Retinal pigment epithelial cell (primary cell): ENCODE measurements around the gene AATK.
A peak's percentile ranks its signal among the peaks of the same experiment; 100 is the strongest.

Source experiments
- DNase-seq: peaks from one replicate; pipeline ENCODE4 v3.0.0-alpha.2; 2010; ENCODE audit warnings: low read depth
- H3K4me3 ChIP-seq: 2 replicates; pipeline ENCODE4 v1.5.1; 2011; ENCODE audit warnings: mild to moderate bottlenecking, low read length, control low read depth, moderate library complexity
- TF ChIP-seq, protein P1 (sequence below): conservative IDR thresholded peaks from 2 replicates; pipeline ENCODE4 v1.5.1; 2011; ENCODE audit warnings: low read depth, low read length, control low read depth, inconsistent platforms

The AATK gene

DNA sequence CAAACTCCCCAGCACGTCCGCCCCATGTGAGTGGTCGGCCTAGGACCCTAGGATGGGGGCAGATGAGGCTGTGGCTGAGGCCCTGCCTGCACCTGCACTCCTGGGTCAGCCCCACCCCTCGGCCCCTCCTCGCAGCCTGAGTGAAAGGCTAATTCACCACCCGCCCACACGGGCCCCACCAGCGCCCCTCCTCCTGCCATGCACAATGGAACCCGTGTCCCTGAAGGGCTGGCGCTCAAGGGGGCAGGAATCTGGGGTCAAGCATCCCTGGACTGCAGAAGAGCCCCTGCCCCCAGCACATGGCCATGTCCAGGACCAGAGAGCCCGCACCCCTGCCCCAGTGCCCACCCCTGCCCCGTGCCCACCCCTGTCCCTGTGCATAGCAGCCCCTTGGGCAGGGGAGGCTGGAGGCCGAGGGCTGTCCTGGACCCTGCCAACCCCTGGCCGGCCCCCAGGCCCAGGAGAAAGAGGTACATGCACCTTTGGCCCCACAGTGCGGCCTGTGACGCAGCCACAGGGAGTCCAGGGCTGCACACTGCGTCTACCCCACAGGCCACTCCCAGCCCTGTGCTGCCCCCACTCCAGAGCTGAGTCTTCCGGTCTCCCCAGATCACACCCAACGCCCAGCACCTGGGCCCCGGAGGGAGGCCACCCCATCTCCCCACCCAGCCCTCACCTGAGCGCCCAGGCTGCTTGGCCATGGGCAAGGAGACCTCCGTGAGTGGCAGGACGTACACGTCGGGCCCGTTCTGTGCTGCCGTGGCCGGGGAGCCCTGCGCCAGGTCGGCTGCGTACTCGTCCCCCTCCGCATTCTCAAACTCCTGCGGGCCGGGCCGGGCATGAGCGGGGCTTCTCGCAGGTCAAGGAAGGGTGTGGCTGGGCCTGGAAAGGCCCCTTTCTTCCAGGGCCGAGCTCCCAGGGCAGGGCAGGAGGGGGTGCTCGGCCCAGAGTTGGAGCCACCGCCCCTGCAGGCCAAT is 35.3 kb downstream of the AATK start:
- DNase-seq, result no peak
- no peak overlapping the region for H3K4me3 ChIP-seq
- TF ChIP-seq, protein P1, sequence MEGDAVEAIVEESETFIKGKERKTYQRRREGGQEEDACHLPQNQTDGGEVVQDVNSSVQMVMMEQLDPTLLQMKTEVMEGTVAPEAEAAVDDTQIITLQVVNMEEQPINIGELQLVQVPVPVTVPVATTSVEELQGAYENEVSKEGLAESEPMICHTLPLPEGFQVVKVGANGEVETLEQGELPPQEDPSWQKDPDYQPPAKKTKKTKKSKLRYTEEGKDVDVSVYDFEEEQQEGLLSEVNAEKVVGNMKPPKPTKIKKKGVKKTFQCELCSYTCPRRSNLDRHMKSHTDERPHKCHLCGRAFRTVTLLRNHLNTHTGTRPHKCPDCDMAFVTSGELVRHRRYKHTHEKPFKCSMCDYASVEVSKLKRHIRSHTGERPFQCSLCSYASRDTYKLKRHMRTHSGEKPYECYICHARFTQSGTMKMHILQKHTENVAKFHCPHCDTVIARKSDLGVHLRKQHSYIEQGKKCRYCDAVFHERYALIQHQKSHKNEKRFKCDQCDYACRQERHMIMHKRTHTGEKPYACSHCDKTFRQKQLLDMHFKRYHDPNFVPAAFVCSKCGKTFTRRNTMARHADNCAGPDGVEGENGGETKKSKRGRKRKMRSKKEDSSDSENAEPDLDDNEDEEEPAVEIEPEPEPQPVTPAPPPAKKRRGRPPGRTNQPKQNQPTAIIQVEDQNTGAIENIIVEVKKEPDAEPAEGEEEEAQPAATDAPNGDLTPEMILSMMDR, result no peak

DNA sequence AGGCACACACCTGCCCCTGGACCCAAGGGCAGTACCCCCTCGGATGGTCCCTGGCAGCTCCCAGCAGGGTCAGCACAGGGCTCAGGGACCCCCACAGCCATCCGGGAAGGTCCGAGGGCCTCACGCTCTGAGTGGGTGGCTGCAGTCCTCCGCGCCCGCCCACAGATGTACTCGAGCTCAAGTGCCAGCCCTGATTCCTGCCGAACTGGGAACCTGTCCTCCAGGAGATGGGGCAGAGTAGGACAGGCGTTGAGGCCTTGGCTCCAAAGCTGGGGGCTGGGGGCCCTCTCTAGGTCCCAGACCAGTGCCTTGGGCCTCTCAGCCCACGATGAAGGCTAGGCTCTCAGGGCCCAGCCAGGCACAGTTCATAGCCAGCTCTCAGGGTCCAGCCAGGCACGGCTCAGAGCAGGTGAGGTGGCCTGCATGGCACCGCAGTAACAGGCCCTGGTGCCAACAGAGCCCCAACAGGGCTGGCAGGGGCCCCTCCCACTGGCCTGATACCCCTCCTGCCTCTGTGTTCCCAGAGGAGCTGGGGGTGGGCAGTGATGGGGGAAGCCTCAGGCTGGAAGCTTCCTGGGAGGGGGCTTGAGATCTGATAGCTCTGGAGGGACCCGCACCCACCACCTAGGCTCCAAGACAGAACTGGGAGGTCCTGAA is 36.2 kb downstream of the AATK start:
- TF ChIP-seq, protein P1, result no peak
- H3K4me3 ChIP-seq, result no peak overlapping the region
- DNase-seq, result no peak

DNA sequence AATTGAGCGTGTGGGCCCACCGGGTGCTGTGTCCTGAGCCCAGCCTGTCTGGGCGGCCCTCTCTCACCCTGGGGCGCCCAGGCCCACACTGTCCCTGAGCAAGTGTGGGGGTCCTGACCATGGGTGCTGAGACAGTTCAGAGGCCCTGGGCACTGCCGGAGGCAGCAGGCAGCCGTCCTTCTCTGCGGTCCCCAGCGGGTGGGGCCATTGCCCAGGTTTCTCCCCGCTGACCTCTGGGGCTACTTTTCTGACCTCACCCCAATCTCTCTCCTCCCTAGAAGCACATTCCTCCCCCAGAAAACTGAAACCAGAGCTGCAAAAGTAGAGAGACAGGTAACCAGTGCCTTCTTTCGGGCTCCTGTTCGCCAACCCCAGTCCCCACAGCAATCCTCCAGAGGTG is 36.7 kb downstream of the AATK start:
- DNase-seq, result no peak
- TF ChIP-seq, protein P1, result peak; percentile 29
- no peak overlapping the region for H3K4me3 ChIP-seq

DNA sequence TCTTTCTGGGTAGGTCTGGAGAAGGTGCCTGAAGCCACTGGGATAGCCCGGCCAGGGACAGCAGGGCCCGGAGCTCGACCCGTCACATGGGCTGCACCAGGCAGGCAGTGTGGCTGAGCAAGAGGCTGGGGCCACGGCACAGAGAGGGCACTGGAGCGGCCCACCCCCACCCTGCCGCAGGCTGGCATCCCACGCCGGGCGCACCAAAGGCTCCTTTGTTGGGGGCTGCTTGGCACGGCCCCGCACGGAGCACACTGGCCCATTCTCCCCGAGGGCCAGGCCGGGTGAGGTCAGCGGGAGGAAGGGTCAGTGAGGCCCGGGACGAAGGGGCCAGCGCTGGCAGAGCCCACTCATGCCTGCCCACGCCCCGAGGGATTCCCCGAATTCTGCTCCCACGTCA is 37.2 kb downstream of the AATK start:
- no peak overlapping the region for H3K4me3 ChIP-seq
- TF ChIP-seq, protein P1, result no peak
- no peak for DNase-seq

DNA sequence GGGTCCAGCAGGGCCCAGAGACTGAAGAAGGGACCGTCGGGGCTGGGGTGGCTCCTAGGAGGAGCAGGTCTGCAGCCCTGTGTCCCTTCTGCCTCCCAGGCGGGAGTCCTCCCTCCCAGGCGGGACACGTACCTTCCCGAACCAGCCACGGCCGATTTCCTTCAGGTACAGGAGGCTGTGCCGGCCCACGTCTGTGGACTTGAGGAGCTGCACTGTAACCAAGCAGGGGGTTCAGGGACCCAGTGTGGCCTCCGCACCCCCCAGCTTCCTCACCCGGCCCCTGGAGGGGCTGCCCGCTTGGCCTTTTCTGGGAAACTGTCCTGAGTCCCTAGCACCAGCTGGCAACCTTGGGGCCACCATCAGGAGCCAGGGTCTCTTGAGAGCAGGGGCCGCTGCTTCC is 37.7 kb downstream of the AATK start:
- TF ChIP-seq, protein P1, result no peak
- no peak for DNase-seq

DNA sequence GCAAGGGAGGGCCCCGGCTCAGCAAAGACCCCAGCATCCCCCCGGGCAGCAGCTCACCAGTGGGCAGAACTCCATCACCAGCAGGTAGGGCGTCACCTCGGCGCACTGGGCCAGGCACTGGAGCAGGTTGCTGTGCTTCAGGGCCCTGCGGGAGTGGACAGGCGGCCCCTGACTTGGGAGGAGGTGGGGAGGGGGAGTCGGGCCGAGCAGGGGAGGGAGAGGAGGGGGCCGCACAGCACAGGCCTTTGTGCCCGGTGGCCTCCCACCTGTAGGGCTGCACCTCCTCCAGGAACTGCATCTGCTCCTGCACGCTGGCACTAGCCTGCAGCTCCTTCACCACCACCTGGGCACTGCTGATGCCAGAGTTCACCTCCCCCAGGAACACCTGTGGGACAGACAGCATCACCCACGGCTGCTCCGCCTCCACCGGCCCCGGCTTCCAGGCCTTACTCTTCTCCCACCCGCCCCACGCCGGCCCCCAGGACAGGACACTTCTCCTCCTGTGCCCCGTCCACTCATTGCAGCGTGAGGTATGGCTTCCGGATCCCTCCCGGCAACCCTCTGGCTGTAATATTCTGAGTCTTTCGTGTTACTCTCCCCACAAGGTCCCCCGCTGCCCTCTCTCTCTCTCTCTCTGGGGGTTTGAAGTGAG is 38.4 kb downstream of the AATK start:
- TF ChIP-seq, protein P1, result no peak
- H3K4me3 ChIP-seq, result no peak overlapping the region

More for the DNA sequence above, 37.7 kb downstream of the AATK start:
- H3K4me3 ChIP-seq, result no peak overlapping the region

DNA sequence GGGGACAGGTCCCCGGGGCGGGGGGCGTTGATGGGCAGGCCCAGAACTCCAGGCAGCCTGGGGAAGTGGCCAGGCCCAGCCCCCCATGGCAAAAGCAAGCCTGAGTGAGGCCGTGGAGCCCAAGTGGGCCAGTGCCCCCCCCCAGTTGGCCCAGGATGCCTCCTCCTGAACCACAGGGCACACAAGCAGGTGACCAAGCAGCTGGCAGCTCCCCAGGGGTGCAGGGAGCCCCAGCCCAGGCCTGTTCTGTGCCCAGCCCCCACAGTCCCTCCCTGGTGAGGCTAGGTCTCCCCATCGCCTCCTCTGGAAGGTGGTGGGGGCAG is 38.9 kb downstream of the AATK start:
- no peak overlapping the region for H3K4me3 ChIP-seq
- TF ChIP-seq, protein P1, result no peak
- no peak for DNase-seq

More for the DNA sequence above, 38.4 kb downstream of the AATK start:
- no peak for DNase-seq
